Loucy (cell line): ENCODE data around the gene CLDN16.

Experiments
- H2AFZ ChIP-seq: fragments of 200-600 bp; sonication (generic); 2 replicates; pipeline ENCODE4 v1.6.0; 2016; ENCODE audit warnings: antibody characterized with exemption, mild to moderate bottlenecking, low read length, moderate library complexity
- H3F3A ChIP-seq: fragments of 200-600 bp; 2 replicates; pipeline ENCODE4 v1.6.0; 2016; ENCODE audit warnings: antibody characterized with exemption, low read depth, mild to moderate bottlenecking
- H3K27me3 ChIP-seq: fragments of 200-600 bp; sonication (generic); 2 replicates; pipeline ENCODE4 v1.6.1; 2014; ENCODE audit warnings: low read length, mild to moderate bottlenecking; ENCODE audit not compliant: insufficient read depth, poor library complexity, severe bottlenecking
- H3K36me3 ChIP-seq: fragments of 200-600 bp; sonication (generic); 2 replicates; pipeline ENCODE4 v1.6.1; 2016; ENCODE audit warnings: low read length; ENCODE audit not compliant: insufficient read depth
- H3K4me1 ChIP-seq: fragments of 200-600 bp; sonication (generic); 2 replicates; pipeline ENCODE4 v1.5.1; 2014; ENCODE audit warnings: low read length, mild to moderate bottlenecking; ENCODE audit not compliant: insufficient read depth, poor library complexity, severe bottlenecking
- H3K4me2 ChIP-seq: fragments of 200-600 bp; sonication (generic); 2 replicates; pipeline ENCODE4 v1.6.0; 2014; ENCODE audit warnings: antibody characterized with exemption, low read length, low read depth, mild to moderate bottlenecking; ENCODE audit not compliant: poor library complexity, severe bottlenecking
- H3K4me3 ChIP-seq: fragments of 200-600 bp; sonication (generic); 2 replicates; pipeline ENCODE4 v1.5.1; 2014; ENCODE audit warnings: low read length, mild to moderate bottlenecking, mixed read lengths; ENCODE audit not compliant: poor library complexity, severe bottlenecking
- H3K79me2 ChIP-seq: fragments of 200-600 bp; sonication (generic); 2 replicates; pipeline ENCODE4 v1.6.1; 2014; ENCODE audit warnings: low read length; ENCODE audit not compliant: insufficient read depth
- H3K9ac ChIP-seq: fragments of 200-600 bp; sonication (generic); 2 replicates; pipeline ENCODE4 v1.6.0; 2014; ENCODE audit warnings: mild to moderate bottlenecking, low read depth, low read length, moderate library complexity; ENCODE audit not compliant: poor library complexity, severe bottlenecking
- H3K9me2 ChIP-seq: fragments of 200-600 bp; sonication (generic); replicated peaks from 2 replicates; pipeline ENCODE4 v1.6.1; 2016; ENCODE audit warnings: low read depth, low read length, mixed read lengths
- H3K9me3 ChIP-seq: fragments of 200-600 bp; sonication (generic); 2 replicates; pipeline ENCODE4 v1.6.1; 2014; ENCODE audit warnings: mild to moderate bottlenecking, antibody characterized with exemption, low read length, low read depth; ENCODE audit not compliant: insufficient read depth
- H4K20me1 ChIP-seq: fragments of 200-600 bp; sonication (generic); 2 replicates; pipeline ENCODE4 v1.6.0; 2014; ENCODE audit warnings: antibody characterized with exemption, low read length, mild to moderate bottlenecking; ENCODE audit not compliant: insufficient read depth, poor library complexity, severe bottlenecking
- CTCF ChIP-seq: fragments of 200-600 bp; sonication (generic); conservative IDR thresholded peaks from 2 replicates; pipeline ENCODE4 v1.5.1; 2014; ENCODE audit warnings: mild to moderate bottlenecking, antibody characterized with exemption, low read length
- EZH2phosphoT487 ChIP-seq: fragments of 200-600 bp; IDR thresholded peaks from 2 replicates; pipeline ENCODE4 v1.6.1; 2018; ENCODE audit warnings: antibody characterized with exemption, mild to moderate bottlenecking, moderate library complexity, borderline replicate concordance

The CLDN16 gene

GRCh38 chr3:190455828-190456227 lies 67.9 kb downstream of the CLDN16 start:
- Histone ChIP-seq H3K9ac (no peak overlapping the region), H2AFZ (no peak overlapping the region), H3K4me3 (no peak overlapping the region), H3K79me2 (no peaks in the 10 kb centered on the region), H3K36me3 (no peaks in the 10 kb centered on the region), H3F3A (no peaks in the 10 kb centered on the region), H3K27me3 (no peaks in the 10 kb centered on the region), H3K9me3 (no peaks in the 10 kb centered on the region), H4K20me1 (no peaks in the 10 kb centered on the region), H3K4me1 (no peaks in the 10 kb centered on the region), H3K9me2 (no peaks in the 10 kb centered on the region), H3K4me2 (no peak overlapping the region)
- TF ChIP-seq CTCF (no peak), EZH2phosphoT487 (no peak)

- Histone ChIP-seq H3K36me3 (no peaks in the 10 kb centered on the region), H3K4me3 (no peak overlapping the region), H3K27me3 (no peaks in the 10 kb centered on the region), H3K79me2 (no peaks in the 10 kb centered on the region), H2AFZ (no peak overlapping the region), H3K9me2 (no peaks in the 10 kb centered on the region), H3K9ac (no peak overlapping the region), H4K20me1 (no peaks in the 10 kb centered on the region), H3K9me3 (no peaks in the 10 kb centered on the region), H3K4me2 (no peak overlapping the region), H3K4me1 (no peaks in the 10 kb centered on the region), H3F3A (no peaks in the 10 kb centered on the region)
- TF ChIP-seq CTCF (no peak), EZH2phosphoT487 (no peak)
Observed at GRCh38 chr3:190456770-190457169, 68.8 kb downstream of the CLDN16 start.

GRCh38 chr3:190458040-190458439 lies 70.1 kb downstream of the CLDN16 start:
- H4K20me1 ChIP-seq, result no peaks in the 10 kb centered on the region
- no peaks in the 10 kb centered on the region for H3K36me3 ChIP-seq
- H3K9me2 ChIP-seq, result no peaks in the 10 kb centered on the region
- H3K4me1 ChIP-seq, result no peaks in the 10 kb centered on the region
- no peaks in the 10 kb centered on the region for H3F3A ChIP-seq
- no peak overlapping the region for H2AFZ ChIP-seq
- no peak for TF ChIP-seq EZH2phosphoT487
- TF ChIP-seq CTCF, result peak; percentile 22; the same call in 1 of the 2 replicates
- H3K4me3 ChIP-seq, result no peak overlapping the region
- H3K9me3 ChIP-seq, result no peaks in the 10 kb centered on the region
- H3K9ac ChIP-seq, result no peak overlapping the region
- H3K79me2 ChIP-seq, result no peaks in the 10 kb centered on the region
- H3K27me3 ChIP-seq, result peaks cover 5% of the 10 kb centered on the region
- H3K4me2 ChIP-seq, result no peak overlapping the region
